Urinary bladder (tissue), 4 donors: Measurements from ENCODE around the gene SLC26A11. TPM values are rescaled to one million over a fixed set of nuclear protein-coding genes. Genes with fewer than 3 reads are reported as not detected.

Source experiments
- DNase-seq: peaks from one replicate; pipeline ENCODE4 v3.0.0-alpha.2; 2015; ENCODE audit errors: extremely low spot score
- H3K27ac ChIP-seq: one replicate; pipeline ENCODE4 v1.5.1; 2013; ENCODE audit warnings: low read depth, mild to moderate bottlenecking, moderate library complexity
- H3K36me3 ChIP-seq: one replicate; pipeline ENCODE4 v1.6.1; 2013; ENCODE audit warnings: mild to moderate bottlenecking, moderate library complexity; ENCODE audit not compliant: insufficient read depth
- H3K4me1 ChIP-seq: one replicate; pipeline ENCODE4 v1.6.1; 2013; ENCODE audit warnings: mild to moderate bottlenecking, moderate library complexity; ENCODE audit not compliant: insufficient read depth
- H3K4me3 ChIP-seq: one replicate; pipeline ENCODE4 v1.5.1; 2013; ENCODE audit warnings: low read depth, low read length
- WGBS: extraction: QIAGEN DNeasy Blood & Tissue Kit; methylation state at CpG from one replicate; pipeline ENCODE4 v1.1.7; 2013; 5-methylcytosine and 5-hydroxymethylcytosine counted together
- polyA plus RNA-seq: library from polyadenylated mRNA; stranded (reverse); fragments of 200-250 nt; gene quantifications from one replicate; pipeline ENCODE4 v1.2.3, GENCODE V29; 2013
- total RNA-seq: library from RNA; depleted of rRNA; stranded (reverse); fragments of >200 nt; gene quantifications from one replicate; pipeline ENCODE4 v1.2.3, GENCODE V29; 2014
- donor health status: healthy with polysubstance abuse.
- donor health status: healthy.

Gene SLC26A11
- total and polyA plus RNA-seq, 2 donors = 9.2 to 14.2 TPM

DNA sequence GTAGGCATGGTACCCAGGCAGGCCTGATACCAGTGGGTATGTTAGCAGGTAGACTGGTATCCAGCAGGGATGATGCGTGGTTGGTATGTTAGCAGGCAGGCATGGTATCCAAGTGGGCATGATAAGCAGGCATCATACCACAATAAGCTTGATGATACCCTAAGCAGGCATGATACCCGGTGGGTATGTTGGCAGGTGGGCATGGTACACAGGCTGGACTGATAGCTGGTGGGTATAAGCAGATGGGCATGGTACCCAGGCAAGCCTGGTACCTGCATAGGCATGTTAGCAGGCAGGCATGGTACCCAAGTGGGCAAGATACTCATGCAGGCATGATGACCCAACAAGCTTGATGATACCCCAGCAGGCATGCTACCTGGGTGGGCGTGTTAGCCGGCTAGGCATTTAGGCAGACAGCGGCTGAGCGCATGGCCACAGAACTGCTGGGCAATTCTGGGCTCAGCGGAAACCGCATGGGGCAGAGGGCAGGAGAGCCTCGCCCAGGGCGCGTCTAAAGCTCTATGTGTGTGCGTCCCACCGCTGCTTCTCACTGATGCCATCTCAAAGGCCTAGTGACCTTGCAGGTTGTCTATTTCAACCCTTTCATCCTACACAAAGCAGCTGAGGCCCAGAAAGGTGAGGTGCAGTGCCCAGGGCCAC is 2.4 kb upstream of the SLC26A11 start:
- 97% methylated on average over 13 of the region's 13 CpGs for WGBS
- H3K27ac ChIP-seq = no peak overlapping the region
- no peaks in the 10 kb centered on the region for H3K4me1 ChIP-seq
- H3K4me3 ChIP-seq = no peak overlapping the region
- H3K36me3 ChIP-seq = peaks cover 3% of the 10 kb centered on the region
- DNase-seq = no peak

GRCh38 chr17:80218391-80218790 is 1.8 kb upstream of the SLC26A11 start:
- H3K36me3 ChIP-seq = peaks cover 3% of the 10 kb centered on the region
- no peak overlapping the region for H3K27ac ChIP-seq
- whole genome bisulfite sequencing = 87% methylated on average over 7 of the region's 7 CpGs
- H3K4me3 ChIP-seq = no peak overlapping the region
- no peak for DNase-seq
- no peaks in the 10 kb centered on the region for H3K4me1 ChIP-seq

- no peak for DNase-seq
- 31% methylated on average over 15 of the region's 15 CpGs for WGBS
- Histone ChIP-seq H3K36me3 (peaks cover 3% of the 10 kb centered on the region), H3K27ac (peak overlapping the region; percentile 73), H3K4me1 (no peaks in the 10 kb centered on the region), H3K4me3 (peak overlapping the region; percentile 95)
Observed at GRCh38 chr17:80219013-80219762, 1.0 kb upstream of the SLC26A11 start.

- DNase-seq = no peak
- H3K27ac ChIP-seq = peak overlapping the region; percentile 73
- peaks cover 3% of the 10 kb centered on the region for H3K36me3 ChIP-seq
- H3K4me1 ChIP-seq = no peaks in the 10 kb centered on the region
- H3K4me3 ChIP-seq = peak overlapping the region; percentile 95
- WGBS = 4% methylated on average over 5 of the region's 5 CpGs
Observed at GRCh38 chr17:80219763-80220053, 519 bp upstream of the SLC26A11 start.

DNA sequence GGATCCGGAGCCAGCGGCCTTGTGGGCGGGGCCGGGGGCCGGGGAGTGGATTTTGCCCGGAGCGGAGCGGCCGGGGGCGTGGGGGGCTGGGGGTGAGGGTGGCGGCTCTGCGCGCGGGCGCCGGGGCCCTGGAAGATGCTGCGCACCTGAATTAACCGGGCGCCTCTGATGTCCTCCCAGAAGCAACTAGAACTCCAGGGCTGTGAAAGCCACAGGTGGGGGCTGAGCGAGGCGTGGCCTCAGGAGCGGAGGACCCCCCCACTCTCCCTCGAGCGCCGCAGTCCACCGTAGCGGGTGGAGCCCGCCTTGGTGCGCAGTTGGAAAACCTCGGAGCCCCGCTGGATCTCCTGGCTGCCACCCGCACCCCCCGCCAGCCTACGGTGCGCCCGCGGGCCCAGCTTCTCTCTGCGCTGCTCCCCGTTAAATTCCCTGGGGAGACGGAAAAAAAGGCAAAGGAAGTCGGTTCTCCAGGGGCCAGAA is 549 bp downstream of the SLC26A11 start:
- DNase-seq = no peak
- Histone ChIP-seq H3K27ac (no peak overlapping the region), H3K36me3 (peaks cover 3% of the 10 kb centered on the region), H3K4me1 (no peaks in the 10 kb centered on the region), H3K4me3 (peak overlapping the region; percentile 95)
- 3% methylated on average over 41 of the region's 41 CpGs for WGBS

DNA sequence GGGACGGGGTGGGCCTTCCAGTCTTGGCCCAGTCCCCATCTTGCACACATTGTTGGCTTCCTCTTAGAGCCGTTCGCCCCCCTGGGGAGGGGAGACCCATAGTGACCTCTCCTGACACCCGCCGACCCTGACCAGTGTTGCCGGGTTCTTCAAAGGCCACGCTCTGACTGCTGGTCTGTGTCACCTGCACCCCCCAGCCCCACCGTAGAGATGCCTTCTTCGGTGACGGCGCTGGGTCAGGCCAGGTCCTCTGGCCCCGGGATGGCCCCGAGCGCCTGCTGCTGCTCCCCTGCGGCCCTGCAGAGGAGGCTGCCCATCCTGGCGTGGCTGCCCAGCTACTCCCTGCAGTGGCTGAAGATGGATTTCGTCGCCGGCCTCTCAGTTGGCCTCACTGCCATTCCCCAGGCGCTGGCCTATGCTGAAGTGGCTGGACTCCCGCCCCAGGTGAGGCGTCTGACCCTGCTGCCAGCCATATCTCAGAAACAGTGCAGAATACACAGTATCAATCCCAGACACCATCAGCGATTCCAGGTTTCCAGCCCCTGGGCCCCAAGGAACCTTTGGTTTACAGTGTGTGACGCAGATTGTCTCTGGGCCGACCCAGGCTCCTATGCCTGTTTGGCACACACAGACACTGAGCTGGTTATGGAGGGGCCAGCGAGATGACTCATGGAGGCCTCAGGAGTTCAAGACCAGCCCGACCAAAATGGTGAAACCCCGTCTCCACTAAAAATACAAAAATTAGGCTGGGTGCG is 1.3 kb downstream of the SLC26A11 start:
- 78% methylated on average over 29 of the region's 29 CpGs for WGBS
- no peak for DNase-seq
- H3K27ac ChIP-seq = no peak overlapping the region
- peak overlapping the region; percentile 95 for H3K4me3 ChIP-seq
- H3K36me3 ChIP-seq = peaks cover 3% of the 10 kb centered on the region
- H3K4me1 ChIP-seq = no peaks in the 10 kb centered on the region

DNA sequence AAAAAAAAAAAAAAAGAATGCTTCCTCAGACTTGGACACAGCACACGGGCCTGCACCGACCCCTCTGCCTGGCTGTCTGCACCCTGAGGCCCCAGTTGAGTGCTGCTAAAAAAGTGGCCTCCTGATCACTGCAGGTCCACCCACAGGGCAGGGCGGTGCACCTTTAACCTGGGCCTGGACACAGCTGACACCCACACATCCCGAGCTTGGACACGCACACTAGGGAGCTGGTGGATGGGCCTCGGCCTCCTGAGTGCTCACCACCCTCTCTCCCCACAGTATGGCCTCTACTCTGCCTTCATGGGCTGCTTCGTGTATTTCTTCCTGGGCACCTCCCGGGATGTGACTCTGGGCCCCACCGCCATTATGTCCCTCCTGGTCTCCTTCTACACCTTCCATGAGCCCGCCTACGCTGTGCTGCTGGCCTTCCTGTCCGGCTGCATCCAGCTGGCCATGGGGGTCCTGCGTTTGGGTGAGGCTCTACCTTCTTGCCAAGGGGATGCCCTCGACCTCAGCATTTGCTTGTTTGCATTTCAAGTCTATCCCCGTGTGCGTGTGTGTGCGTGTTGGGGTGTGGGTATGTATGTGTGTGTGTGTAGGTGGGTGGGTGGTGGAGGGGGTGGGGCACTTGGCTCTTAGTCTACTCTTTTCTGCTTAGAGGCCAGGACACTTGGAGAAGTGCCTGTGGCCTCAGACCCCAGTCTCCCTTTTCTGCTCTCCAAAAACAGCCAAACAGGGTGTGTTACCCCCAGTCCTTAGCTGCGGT is 2.3 kb downstream of the SLC26A11 start:
- no peak for DNase-seq
- Histone ChIP-seq H3K36me3 (no peaks in the 10 kb centered on the region), H3K4me1 (no peaks in the 10 kb centered on the region), H3K27ac (no peak overlapping the region), H3K4me3 (no peak overlapping the region)
- 91% methylated on average over 18 of the region's 18 CpGs for WGBS

GRCh38 chr17:80223142-80223815 is 3.1 kb downstream of the SLC26A11 start:
- no peak for DNase-seq
- WGBS = 95% methylated on average over 18 of the region's 18 CpGs
- Histone ChIP-seq H3K27ac (no peak overlapping the region), H3K36me3 (no peaks in the 10 kb centered on the region), H3K4me3 (no peak overlapping the region), H3K4me1 (no peaks in the 10 kb centered on the region)

GRCh38 chr17:80223838-80224497 is 3.7 kb downstream of the SLC26A11 start:
- WGBS = 97% methylated on average over 11 of the region's 11 CpGs
- no peak overlapping the region for H3K27ac ChIP-seq
- H3K4me1 ChIP-seq = no peaks in the 10 kb centered on the region
- no peaks in the 10 kb centered on the region for H3K36me3 ChIP-seq
- no peak overlapping the region for H3K4me3 ChIP-seq
- no peak for DNase-seq

DNA sequence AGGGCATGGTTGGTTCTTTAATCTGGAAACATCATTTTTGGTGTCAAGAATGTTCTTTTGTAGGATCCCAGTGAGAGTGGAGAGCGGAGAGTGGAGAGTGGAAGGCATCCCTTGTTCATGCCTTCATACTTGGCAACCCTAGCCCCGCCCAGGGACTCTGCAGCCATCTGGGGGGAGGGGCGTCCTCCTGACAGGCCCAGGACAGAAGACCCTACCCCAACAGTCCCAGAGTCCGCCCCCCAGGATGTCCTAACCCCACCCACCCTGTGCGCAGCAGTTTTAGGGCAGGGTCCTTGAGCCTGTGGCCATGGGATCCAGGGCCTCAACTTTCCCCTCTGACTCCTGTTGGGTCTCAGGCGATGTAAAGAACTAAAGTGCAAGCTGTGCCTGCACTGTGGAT is 4.5 kb downstream of the SLC26A11 start:
- Histone ChIP-seq H3K4me3 (no peak overlapping the region), H3K4me1 (no peaks in the 10 kb centered on the region), H3K36me3 (no peaks in the 10 kb centered on the region), H3K27ac (no peak overlapping the region)
- DNase-seq = no peak
- 86% methylated on average over 6 of the region's 6 CpGs for WGBS

GRCh38 chr17:80225230-80225629 is 5.0 kb downstream of the SLC26A11 start:
- no peaks in the 10 kb centered on the region for H3K36me3 ChIP-seq

DNA sequence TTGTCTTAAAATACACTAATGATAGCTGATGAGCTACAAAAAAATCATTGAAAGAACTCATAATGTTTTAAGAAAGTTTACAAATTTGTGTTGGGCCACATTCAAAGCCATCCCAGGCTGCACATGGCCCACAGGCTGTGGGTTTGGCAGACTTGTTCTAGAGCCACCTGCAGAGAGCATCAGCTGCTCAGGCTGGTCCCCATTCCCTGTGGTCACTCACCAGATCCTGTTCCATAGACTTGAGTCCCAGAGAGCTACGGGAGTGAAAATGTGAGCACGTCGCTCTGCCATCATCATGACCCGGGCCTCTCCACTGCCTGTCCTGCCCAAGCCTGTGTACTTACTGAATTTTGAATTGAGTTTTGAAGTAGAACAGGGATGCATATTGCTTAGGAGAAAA is 6.9 kb downstream of the SLC26A11 start:
- H3K36me3 ChIP-seq = no peaks in the 10 kb centered on the region
- H3K4me1 ChIP-seq = no peaks in the 10 kb centered on the region
- DNase-seq = no peak
- no peak overlapping the region for H3K4me3 ChIP-seq
- WGBS = 96% methylated on average over 4 of the region's 4 CpGs
- H3K27ac ChIP-seq = no peak overlapping the region

More at GRCh38 chr17:80225230-80225629, 5.0 kb downstream of the SLC26A11 start:
- H3K4me1 ChIP-seq = no peaks in the 10 kb centered on the region
- no peak overlapping the region for H3K27ac ChIP-seq
- no peak overlapping the region for H3K4me3 ChIP-seq
- WGBS = 81% methylated on average over 6 of the region's 6 CpGs
- no peak for DNase-seq
